ENCODE data around the gene FHIP1A. TPM values are rescaled to one million over a fixed set of nuclear protein-coding genes. Genes with fewer than 3 reads are reported as not detected.

FHIP1A gene
- total and polyA plus RNA-seq, 9 of the 15 experiments (the other 6 are each of a cell fraction or from before 2014, with no cell fraction given), result 0.01 to 0.95 (median 0.04) TPM; not detected in 4

DNA sequence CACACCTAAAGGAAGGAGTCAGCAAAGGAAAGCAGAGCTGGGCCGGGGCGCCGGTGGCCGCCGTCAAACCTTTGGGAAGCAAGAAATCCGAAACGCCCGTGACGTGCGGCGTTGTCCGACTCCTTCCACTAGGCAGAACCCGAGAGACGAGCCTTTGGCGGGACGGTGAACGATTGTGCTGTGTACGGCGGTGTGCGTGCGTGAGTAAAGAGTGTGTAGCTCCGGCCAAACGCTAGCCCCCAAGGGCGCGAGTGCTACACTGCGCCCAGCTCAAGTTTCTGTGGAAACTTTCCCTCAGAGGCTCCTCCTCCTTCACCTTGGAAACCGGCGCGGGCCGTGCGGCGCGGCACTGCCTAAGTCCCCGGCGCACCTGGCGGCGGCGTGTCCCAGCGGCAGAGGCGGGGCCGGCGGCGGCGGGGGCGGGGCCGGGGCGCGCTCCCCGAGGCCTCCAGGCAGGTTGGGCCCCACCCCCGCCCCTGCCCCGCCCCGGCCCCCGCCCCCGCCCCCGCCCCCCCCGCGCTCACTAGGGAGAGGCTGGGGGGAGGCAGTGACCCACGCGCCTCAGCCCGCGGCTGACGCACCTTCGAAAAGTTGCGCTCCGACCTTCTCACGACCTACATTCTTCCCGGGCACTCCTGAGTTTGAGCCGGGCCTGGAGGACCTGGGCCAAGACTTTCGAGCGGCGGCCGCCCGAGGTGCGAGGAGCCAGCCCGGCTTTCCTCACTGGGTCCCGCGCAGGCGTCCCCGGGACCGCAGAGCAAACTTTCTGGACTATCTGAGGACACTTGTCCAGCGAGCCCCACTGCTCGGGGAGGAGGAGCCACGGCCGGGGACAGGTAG is at the start of gene FHIP1A (continued):
- TF ChIP-seq, protein P1, sequence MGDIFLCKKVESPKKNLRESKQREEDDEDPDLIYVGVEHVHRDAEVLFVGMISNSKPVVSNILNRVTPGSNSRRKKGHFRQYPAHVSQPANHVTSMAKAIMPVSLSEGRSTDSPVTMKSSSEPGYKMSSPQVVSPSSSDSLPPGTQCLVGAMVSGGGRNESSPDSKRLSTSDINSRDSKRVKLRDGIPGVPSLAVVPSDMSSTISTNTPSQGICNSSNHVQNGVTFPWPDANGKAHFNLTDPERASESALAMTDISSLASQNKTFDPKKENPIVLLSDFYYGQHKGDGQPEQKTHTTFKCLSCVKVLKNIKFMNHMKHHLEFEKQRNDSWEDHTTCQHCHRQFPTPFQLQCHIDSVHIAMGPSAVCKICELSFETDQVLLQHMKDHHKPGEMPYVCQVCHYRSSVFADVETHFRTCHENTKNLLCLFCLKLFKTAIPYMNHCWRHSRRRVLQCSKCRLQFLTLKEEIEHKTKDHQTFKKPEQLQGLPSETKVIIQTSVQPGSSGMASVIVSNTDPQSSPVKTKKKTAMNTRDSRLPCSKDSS (IDR thresholded peaks at IDR 0.05; ENCODE audit: low read depth, partially characterized antibody), result no peak
- TF ChIP-seq EGR1 (conservative IDR thresholded peaks at IDR 0.05) (0 out of 2 replicates have a peak, but pooled peaks have one; percentile 12), MCM5 (IDR thresholded peaks at IDR 0.05; ENCODE audit: low read depth) (no peak), SMARCE1 (IDR thresholded peaks at IDR 0.05) (no peak), TCF7 (IDR thresholded peaks at IDR 0.05; ENCODE audit: borderline replicate concordance) (no peak), PPARD (CRISPR knock-in tag; IDR thresholded peaks at IDR 0.05) (no peak), EZH2 (IDR thresholded peaks at IDR 0.05; ENCODE audit: borderline replicate concordance, low read depth, low read length) (no peak), ZNF408 (CRISPR knock-in tag; IDR thresholded peaks at IDR 0.05; ENCODE audit: low read depth) (no peak), HMGN3 (IDR thresholded peaks at IDR 0.05; ENCODE audit: borderline replicate concordance, extremely low read depth, insufficient read length, low read depth, low read length) (peak; percentile 44), PCBP1 (IDR thresholded peaks at IDR 0.05; ENCODE audit: low read depth, low read length, poor library complexity, severe bottlenecking) (peak; percentile 30)
- TF ChIP-seq, protein P2, sequence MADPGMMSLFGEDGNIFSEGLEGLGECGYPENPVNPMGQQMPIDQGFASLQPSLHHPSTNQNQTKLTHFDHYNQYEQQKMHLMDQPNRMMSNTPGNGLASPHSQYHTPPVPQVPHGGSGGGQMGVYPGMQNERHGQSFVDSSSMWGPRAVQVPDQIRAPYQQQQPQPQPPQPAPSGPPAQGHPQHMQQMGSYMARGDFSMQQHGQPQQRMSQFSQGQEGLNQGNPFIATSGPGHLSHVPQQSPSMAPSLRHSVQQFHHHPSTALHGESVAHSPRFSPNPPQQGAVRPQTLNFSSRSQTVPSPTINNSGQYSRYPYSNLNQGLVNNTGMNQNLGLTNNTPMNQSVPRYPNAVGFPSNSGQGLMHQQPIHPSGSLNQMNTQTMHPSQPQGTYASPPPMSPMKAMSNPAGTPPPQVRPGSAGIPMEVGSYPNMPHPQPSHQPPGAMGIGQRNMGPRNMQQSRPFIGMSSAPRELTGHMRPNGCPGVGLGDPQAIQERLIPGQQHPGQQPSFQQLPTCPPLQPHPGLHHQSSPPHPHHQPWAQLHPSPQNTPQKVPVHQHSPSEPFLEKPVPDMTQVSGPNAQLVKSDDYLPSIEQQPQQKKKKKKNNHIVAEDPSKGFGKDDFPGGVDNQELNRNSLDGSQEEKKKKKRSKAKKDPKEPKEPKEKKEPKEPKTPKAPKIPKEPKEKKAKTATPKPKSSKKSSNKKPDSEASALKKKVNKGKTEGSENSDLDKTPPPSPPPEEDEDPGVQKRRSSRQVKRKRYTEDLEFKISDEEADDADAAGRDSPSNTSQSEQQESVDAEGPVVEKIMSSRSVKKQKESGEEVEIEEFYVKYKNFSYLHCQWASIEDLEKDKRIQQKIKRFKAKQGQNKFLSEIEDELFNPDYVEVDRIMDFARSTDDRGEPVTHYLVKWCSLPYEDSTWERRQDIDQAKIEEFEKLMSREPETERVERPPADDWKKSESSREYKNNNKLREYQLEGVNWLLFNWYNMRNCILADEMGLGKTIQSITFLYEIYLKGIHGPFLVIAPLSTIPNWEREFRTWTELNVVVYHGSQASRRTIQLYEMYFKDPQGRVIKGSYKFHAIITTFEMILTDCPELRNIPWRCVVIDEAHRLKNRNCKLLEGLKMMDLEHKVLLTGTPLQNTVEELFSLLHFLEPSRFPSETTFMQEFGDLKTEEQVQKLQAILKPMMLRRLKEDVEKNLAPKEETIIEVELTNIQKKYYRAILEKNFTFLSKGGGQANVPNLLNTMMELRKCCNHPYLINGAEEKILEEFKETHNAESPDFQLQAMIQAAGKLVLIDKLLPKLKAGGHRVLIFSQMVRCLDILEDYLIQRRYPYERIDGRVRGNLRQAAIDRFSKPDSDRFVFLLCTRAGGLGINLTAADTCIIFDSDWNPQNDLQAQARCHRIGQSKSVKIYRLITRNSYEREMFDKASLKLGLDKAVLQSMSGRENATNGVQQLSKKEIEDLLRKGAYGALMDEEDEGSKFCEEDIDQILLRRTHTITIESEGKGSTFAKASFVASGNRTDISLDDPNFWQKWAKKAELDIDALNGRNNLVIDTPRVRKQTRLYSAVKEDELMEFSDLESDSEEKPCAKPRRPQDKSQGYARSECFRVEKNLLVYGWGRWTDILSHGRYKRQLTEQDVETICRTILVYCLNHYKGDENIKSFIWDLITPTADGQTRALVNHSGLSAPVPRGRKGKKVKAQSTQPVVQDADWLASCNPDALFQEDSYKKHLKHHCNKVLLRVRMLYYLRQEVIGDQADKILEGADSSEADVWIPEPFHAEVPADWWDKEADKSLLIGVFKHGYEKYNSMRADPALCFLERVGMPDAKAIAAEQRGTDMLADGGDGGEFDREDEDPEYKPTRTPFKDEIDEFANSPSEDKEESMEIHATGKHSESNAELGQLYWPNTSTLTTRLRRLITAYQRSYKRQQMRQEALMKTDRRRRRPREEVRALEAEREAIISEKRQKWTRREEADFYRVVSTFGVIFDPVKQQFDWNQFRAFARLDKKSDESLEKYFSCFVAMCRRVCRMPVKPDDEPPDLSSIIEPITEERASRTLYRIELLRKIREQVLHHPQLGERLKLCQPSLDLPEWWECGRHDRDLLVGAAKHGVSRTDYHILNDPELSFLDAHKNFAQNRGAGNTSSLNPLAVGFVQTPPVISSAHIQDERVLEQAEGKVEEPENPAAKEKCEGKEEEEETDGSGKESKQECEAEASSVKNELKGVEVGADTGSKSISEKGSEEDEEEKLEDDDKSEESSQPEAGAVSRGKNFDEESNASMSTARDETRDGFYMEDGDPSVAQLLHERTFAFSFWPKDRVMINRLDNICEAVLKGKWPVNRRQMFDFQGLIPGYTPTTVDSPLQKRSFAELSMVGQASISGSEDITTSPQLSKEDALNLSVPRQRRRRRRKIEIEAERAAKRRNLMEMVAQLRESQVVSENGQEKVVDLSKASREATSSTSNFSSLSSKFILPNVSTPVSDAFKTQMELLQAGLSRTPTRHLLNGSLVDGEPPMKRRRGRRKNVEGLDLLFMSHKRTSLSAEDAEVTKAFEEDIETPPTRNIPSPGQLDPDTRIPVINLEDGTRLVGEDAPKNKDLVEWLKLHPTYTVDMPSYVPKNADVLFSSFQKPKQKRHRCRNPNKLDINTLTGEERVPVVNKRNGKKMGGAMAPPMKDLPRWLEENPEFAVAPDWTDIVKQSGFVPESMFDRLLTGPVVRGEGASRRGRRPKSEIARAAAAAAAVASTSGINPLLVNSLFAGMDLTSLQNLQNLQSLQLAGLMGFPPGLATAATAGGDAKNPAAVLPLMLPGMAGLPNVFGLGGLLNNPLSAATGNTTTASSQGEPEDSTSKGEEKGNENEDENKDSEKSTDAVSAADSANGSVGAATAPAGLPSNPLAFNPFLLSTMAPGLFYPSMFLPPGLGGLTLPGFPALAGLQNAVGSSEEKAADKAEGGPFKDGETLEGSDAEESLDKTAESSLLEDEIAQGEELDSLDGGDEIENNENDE (IDR thresholded peaks at IDR 0.05; ENCODE audit: low read depth, low read length), result no peak
